HepG2 (cell line): ENCODE measurements around the gene MICAL3. TPM values are rescaled to one million over a fixed set of nuclear protein-coding genes. Genes with fewer than 3 reads are reported as not detected.

Source experiments
- ATAC-seq: fragments of 200-7000 bp; cut with Tn5 transposase; 3 replicates; pipeline ENCODE4 v1.9.1; 2020; ENCODE audit warnings: mild to moderate bottlenecking, moderate library complexity
- BruUV-seq: library from RNA; stranded (reverse); fragments of 400-500 nt; replicated peaks from 2 replicates; lab custom pipeline; 2021; lab: Mats Ljungman, UMichigan
- CTCF ChIA-PET: fragments of 300-600 bp; formaldehyde crosslinking; extraction: SDS; loops from one replicate; lab custom pipeline; 2021; ENCODE audit warnings: low total read pairs, inconsistent platforms, low intra/inter-chr PET ratio; lab: Yijun Ruan, JAX
- POLR2A ChIA-PET: fragments of 350-600 bp; sonication (Branson Sonifier 250); formaldehyde crosslinking; loops from one replicate; lab custom pipeline; 2020; ENCODE audit warnings: antibody characterized with exemption, inconsistent platforms; lab: Yijun Ruan, JAX
- DNase-seq: peaks from one replicate; pipeline ENCODE4 v3.0.0-alpha.2; 2015; ENCODE audit warnings: low spot score
- FAIRE-seq: peaks from 3 replicates; lab custom pipeline; 2011; peaks lifted over from hg19 to GRCh38; lab: Jason Lieb, UNC
- H2AFZ ChIP-seq: one replicate; pipeline ENCODE4 v1.6.1; 2011; ENCODE audit warnings: low read length, inconsistent platforms
- H3K27ac ChIP-seq: fragments of 300-600 bp; 3 replicates; pipeline ENCODE4 v1.8.0; 2011; ENCODE audit warnings: mixed run types, mild to moderate bottlenecking, mixed read lengths, low read length, inconsistent platforms; ENCODE audit not compliant: insufficient read depth; ENCODE audit errors: extremely low read length
- H3K27me3 ChIP-seq, 2 experiments: fragments of 200-600 bp in 1 of 2; 2 replicates in 1 of 2; 3 replicates in 1 of 2; pipeline versions ENCODE4 v1.6.0 to v1.8.0; 2011; ENCODE audit warnings: low read length in 2 of 2, mild to moderate bottlenecking in 2 of 2, moderate library complexity in 2 of 2, inconsistent platforms in 1 of 2; ENCODE audit not compliant: insufficient read depth in 2 of 2, control insufficient read depth in 1 of 2
- H3K36me3 ChIP-seq, 2 experiments: fragments of 200-600 bp in 1 of 2; replicated peaks in 1 of 2; 2 replicates in 1 of 2; 3 replicates in 1 of 2; pipeline versions ENCODE4 v1.5.1 to v1.8.0; 2011; ENCODE audit warnings: low read length in 2 of 2, inconsistent platforms in 1 of 2; ENCODE audit not compliant: insufficient read depth in 2 of 2, control insufficient read depth in 1 of 2
- H3K4me1 ChIP-seq: 2 replicates; pipeline ENCODE4 v1.5.1; 2012; ENCODE audit warnings: low read length, inconsistent platforms; ENCODE audit not compliant: insufficient read depth
- H3K4me2 ChIP-seq: 2 replicates; pipeline ENCODE4 v1.6.0; 2011; ENCODE audit warnings: low read depth, low read length, inconsistent platforms
- H3K4me3 ChIP-seq, 3 experiments: fragments of 200-600 bp in 1 of 3; sonication (generic), shearing (Covaris generic) in 1 of 3; replicated peaks in 1 of 3; 2 replicates each; pipeline ENCODE4 v1.5.1; 2011 to 2016; ENCODE audit warnings: low read length in 3 of 3, inconsistent platforms in 2 of 3, low read depth in 2 of 3, mild to moderate bottlenecking in 2 of 3, control low read depth in 1 of 3, mixed read lengths in 1 of 3; ENCODE audit not compliant: insufficient read depth in 1 of 3
- H3K79me2 ChIP-seq: one replicate; pipeline ENCODE4 v1.6.1; 2011; ENCODE audit warnings: low read length, inconsistent platforms; ENCODE audit not compliant: insufficient read depth
- H3K9ac ChIP-seq: 2 replicates; pipeline ENCODE4 v1.6.0; 2011; ENCODE audit warnings: mild to moderate bottlenecking, low read depth, low read length, inconsistent platforms; ENCODE audit not compliant: insufficient read depth
- H3K9me3 ChIP-seq: 2 replicates; pipeline ENCODE4 v1.5.1; 2012; ENCODE audit warnings: mild to moderate bottlenecking, low read length
- H4K20me1 ChIP-seq: 2 replicates; pipeline ENCODE4 v1.6.0; 2011; ENCODE audit warnings: inconsistent platforms, mild to moderate bottlenecking, low read length, moderate library complexity; ENCODE audit not compliant: insufficient read depth
- AKAP8 ChIP-seq: sonication (generic); formaldehyde crosslinking; IDR thresholded peaks from 2 replicates; pipeline ENCODE4 v1.5.1; 2020; ENCODE audit warnings: mild to moderate bottlenecking, missing genetic modification reagents
- ARID4A ChIP-seq: sonication (generic); formaldehyde crosslinking; IDR thresholded peaks from 2 replicates; pipeline ENCODE4 v1.5.0; 2020; ENCODE audit warnings: mild to moderate bottlenecking, missing genetic modification reagents, borderline replicate concordance
- FOSL2 ChIP-seq: sonication (generic); formaldehyde crosslinking; IDR thresholded peaks from 2 replicates; pipeline ENCODE4 v1.4.0; 2020; ENCODE audit warnings: missing genetic modification reagents
- FOXK1 ChIP-seq: sonication (generic); formaldehyde crosslinking; IDR thresholded peaks from 2 replicates; pipeline ENCODE4 v1.4.0; 2020; ENCODE audit warnings: low read depth, missing genetic modification reagents, borderline replicate concordance
- FOXP1 ChIP-seq, 2 experiments: fragments of 450-650 bp in 1 of 2; IDR thresholded peaks; 2 replicates each; pipeline ENCODE4 v1.6.1; 2017 to 2018; ENCODE audit warnings: antibody characterized with exemption in 1 of 2
- LCORL ChIP-seq, 2 experiments: fragments of 450-650 bp in 1 of 2; sonication (generic) in 1 of 2; formaldehyde crosslinking in 1 of 2; IDR thresholded peaks; 2 replicates each; pipeline versions ENCODE4 v1.5.0 to v1.6.1; 2017 to 2020; ENCODE audit warnings: antibody characterized with exemption in 1 of 2, missing genetic modification reagents in 1 of 2
- MXI1 ChIP-seq: IDR thresholded peaks from 3 replicates; pipeline ENCODE4 v1.6.1; 2012; ENCODE audit warnings: low read depth, low read length, inconsistent platforms, borderline replicate concordance
- RARA ChIP-seq: IDR thresholded peaks from 2 replicates; pipeline ENCODE4 v1.6.1; 2016; ENCODE audit warnings: missing genetic modification reagents, missing compliant biosample characterization
- RFX3 ChIP-seq: IDR thresholded peaks from 2 replicates; pipeline ENCODE4 v1.6.1; 2016; ENCODE audit warnings: missing biosample characterization, missing genetic modification reagents
- RFXAP ChIP-seq: sonication (generic); formaldehyde crosslinking; IDR thresholded peaks from 2 replicates; pipeline ENCODE4 v1.4.0; 2020; ENCODE audit warnings: missing genetic modification reagents, borderline replicate concordance
- SMAD3 ChIP-seq: sonication (generic); formaldehyde crosslinking; IDR thresholded peaks from 2 replicates; pipeline ENCODE4 v1.4.0; 2020; ENCODE audit warnings: missing genetic modification reagents
- ZNF691 ChIP-seq: sonication (generic); formaldehyde crosslinking; IDR thresholded peaks from 2 replicates; pipeline ENCODE4 v1.4.0; 2020; ENCODE audit warnings: missing genetic modification reagents, low read depth, mild to moderate bottlenecking, borderline replicate concordance
- WGBS: methylation state at CpG from one replicate; pipeline ENCODE4 v1.1.6; 2017; ENCODE audit warnings: low lambda C conversion rate; 5-methylcytosine and 5-hydroxymethylcytosine counted together
- in situ Hi-C: cut with HindIII; loops from 2 replicates; pipeline ENCODE4 v1.10.0; 2017; ENCODE audit warnings: low pct_unique_long_range_greater_than_20kb; ENCODE audit not compliant: extremely low pct_ligation_motif_present
- intact Hi-C: fragments of 100-400 bp; cut with micrococcal nuclease; formaldehyde crosslinking; loops from one replicate; pipeline ENCODE4 v1.10.0; 2022; ENCODE audit not compliant: unreplicated experiment
- polyA plus RNA-seq, 8 experiments: library from polyadenylated mRNA; depleted of rRNA in 3 of 8; stranded (reverse) in 7 of 8; unstranded in 1 of 8; fragments of >200 nt; fragmentation: Illumina TruSeq in 4 of 8; extraction: Trizol in 4 of 8; gene quantifications; 2 replicates each; pipeline versions ENCODE4 v1.2.1 to v1.2.3, GENCODE V29; 2011 to 2016; ENCODE audit warnings: low read depth in 4 of 8, missing spikeins in 1 of 8, mixed read lengths in 1 of 8; ENCODE audit not compliant: insufficient read depth in 1 of 8
- total RNA-seq, 5 experiments: library from RNA; depleted of rRNA; stranded (reverse); fragments of >200 nt; fragmentation: Illumina TruSeq; extraction: Trizol; gene quantifications; 2 replicates each; pipeline ENCODE4 v1.2.3, GENCODE V29; 2016; ENCODE audit warnings: low read depth in 1 of 5
- TF ChIP-seq, protein P1 (sequence below): sonication (generic); formaldehyde crosslinking; IDR thresholded peaks from 2 replicates; pipeline ENCODE4 v1.4.0; 2020; ENCODE audit warnings: missing genetic modification reagents, mild to moderate bottlenecking, borderline replicate concordance
- TF ChIP-seq, protein P2 (sequence below): sonication (generic); formaldehyde crosslinking; conservative IDR thresholded peaks from 2 replicates; pipeline ENCODE4 v1.4.0; 2020; ENCODE audit warnings: mild to moderate bottlenecking, missing genetic modification reagents, moderate library complexity

The MICAL3 gene
- total and polyA plus RNA-seq, 2 of the 13 experiments (the other 11 are each of a cell fraction or from before 2014, with no cell fraction given): 5.3 to 12.5 TPM

- Histone ChIP-seq H3K36me3 (peaks cover 9 to 40% of the 10 kb centered on the region in 2 experiments; a peak in 4 of 5 replicates), H3K4me3 (no peak overlapping the region), H4K20me1 (no peaks in the 10 kb centered on the region), H3K4me1 (peaks cover 47% of the 10 kb centered on the region), H3K79me2 (no peaks in the 10 kb centered on the region), H2AFZ (no peak overlapping the region), H3K27ac (peak overlapping the region; percentile 24), H3K27me3 (no peaks in the 10 kb centered on the region), H3K9me3 (no peaks in the 10 kb centered on the region), H3K9ac (no peak overlapping the region), H3K4me2 (peak overlapping the region; percentile 32; the same call in 1 of the 2 replicates)
- ChIA-PET POLR2A (no interaction called here), CTCF (no interaction called here)
- 55% methylated on average over 4 of the region's 4 CpGs for WGBS
- peak; percentile 62 for FAIRE-seq
- no TSS peak for BruUV-seq
- in situ Hi-C loops (no loop called here), intact Hi-C loops (loop anchor here (2.0 to 10.0 kb wide), 3 partner anchors 57 to 179 kb away; partner anchors contain the start of gene PEX26)
- peak; percentile 62 for ATAC-seq
- DNase-seq: no peak
- no peak for TF ChIP-seq LCORL (IDR thresholded peaks at IDR 0.05)
- 0 out of 2 replicates have a peak, but pooled peaks have one; percentile 44 for TF ChIP-seq LCORL (CRISPR knock-in tag; IDR thresholded peaks at IDR 0.05)
- TF ChIP-seq AKAP8: no peak
- TF ChIP-seq FOSL2 (CRISPR knock-in tag): no peak
- TF ChIP-seq RFX3 (CRISPR knock-in tag): no peak
- TF ChIP-seq ZNF691 (CRISPR knock-in tag): no peak
- TF ChIP-seq, protein P1, sequence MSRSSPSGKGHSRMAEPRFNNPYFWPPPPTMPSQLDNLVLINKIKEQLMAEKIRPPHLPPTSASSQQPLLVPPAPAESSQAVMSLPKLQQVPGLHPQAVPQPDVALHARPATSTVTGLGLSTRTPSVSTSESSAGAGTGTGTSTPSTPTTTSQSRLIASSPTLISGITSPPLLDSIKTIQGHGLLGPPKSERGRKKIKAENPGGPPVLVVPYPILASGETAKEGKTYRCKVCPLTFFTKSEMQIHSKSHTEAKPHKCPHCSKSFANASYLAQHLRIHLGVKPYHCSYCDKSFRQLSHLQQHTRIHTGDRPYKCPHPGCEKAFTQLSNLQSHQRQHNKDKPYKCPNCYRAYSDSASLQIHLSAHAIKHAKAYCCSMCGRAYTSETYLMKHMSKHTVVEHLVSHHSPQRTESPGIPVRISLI (CRISPR knock-in tag): peak; percentile 82
- TF ChIP-seq ARID4A: peak; percentile 46; the same call in 1 of the 2 replicates
- TF ChIP-seq MXI1: peak; percentile 17; the same call in 1 of the 3 replicates
- TF ChIP-seq FOXK1 (CRISPR knock-in tag): 0 out of 2 replicates have a peak, but pooled peaks have one; percentile 22
- peak; percentile 26; the same call in 1 of the 2 replicates for TF ChIP-seq RARA (CRISPR knock-in tag)
- no peak for TF ChIP-seq FOXP1 (IDR thresholded peaks at IDR 0.05)
- TF ChIP-seq FOXP1 (CRISPR knock-in tag; IDR thresholded peaks at IDR 0.05): 0 out of 2 replicates have a peak, but pooled peaks have one; percentile 22
- no peak for TF ChIP-seq SMAD3 (CRISPR knock-in tag)
- TF ChIP-seq, protein P2, sequence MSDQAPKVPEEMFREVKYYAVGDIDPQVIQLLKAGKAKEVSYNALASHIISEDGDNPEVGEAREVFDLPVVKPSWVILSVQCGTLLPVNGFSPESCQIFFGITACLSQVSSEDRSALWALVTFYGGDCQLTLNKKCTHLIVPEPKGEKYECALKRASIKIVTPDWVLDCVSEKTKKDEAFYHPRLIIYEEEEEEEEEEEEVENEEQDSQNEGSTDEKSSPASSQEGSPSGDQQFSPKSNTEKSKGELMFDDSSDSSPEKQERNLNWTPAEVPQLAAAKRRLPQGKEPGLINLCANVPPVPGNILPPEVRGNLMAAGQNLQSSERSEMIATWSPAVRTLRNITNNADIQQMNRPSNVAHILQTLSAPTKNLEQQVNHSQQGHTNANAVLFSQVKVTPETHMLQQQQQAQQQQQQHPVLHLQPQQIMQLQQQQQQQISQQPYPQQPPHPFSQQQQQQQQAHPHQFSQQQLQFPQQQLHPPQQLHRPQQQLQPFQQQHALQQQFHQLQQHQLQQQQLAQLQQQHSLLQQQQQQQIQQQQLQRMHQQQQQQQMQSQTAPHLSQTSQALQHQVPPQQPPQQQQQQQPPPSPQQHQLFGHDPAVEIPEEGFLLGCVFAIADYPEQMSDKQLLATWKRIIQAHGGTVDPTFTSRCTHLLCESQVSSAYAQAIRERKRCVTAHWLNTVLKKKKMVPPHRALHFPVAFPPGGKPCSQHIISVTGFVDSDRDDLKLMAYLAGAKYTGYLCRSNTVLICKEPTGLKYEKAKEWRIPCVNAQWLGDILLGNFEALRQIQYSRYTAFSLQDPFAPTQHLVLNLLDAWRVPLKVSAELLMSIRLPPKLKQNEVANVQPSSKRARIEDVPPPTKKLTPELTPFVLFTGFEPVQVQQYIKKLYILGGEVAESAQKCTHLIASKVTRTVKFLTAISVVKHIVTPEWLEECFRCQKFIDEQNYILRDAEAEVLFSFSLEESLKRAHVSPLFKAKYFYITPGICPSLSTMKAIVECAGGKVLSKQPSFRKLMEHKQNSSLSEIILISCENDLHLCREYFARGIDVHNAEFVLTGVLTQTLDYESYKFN (CRISPR knock-in tag): 0 out of 2 replicates have a peak, but pooled peaks have one; percentile 37
- TF ChIP-seq RFXAP: no peak
These were observed 126.5 kb downstream of the MICAL3 start for GRCh38 chr22:17897858-17898257.
